Skin of body (tissue), 2 donors: ENCODE results near the gene GPR132. TPM values are rescaled to one million over a fixed set of nuclear protein-coding genes. Genes with fewer than 3 reads are reported as not detected.
"Not testable (repeated sequence)": the region's sequence is repeated elsewhere in the genome, so short reads cannot be mapped to it uniquely, and the experiment has no call there.

Experiments used
- DNase-seq: peaks from one replicate; lab custom pipeline; 2025; lab: John Stamatoyannopoulos, UW
- total RNA-seq: library from RNA; depleted of rRNA; stranded (reverse); fragments of >200 nt; gene quantifications from one replicate; pipeline ENCODE4 v1.2.3, GENCODE V29; 2014

GPR132 gene
- total RNA-seq, 1 donor from 2014 or later: 1.6 TPM

DNA sequence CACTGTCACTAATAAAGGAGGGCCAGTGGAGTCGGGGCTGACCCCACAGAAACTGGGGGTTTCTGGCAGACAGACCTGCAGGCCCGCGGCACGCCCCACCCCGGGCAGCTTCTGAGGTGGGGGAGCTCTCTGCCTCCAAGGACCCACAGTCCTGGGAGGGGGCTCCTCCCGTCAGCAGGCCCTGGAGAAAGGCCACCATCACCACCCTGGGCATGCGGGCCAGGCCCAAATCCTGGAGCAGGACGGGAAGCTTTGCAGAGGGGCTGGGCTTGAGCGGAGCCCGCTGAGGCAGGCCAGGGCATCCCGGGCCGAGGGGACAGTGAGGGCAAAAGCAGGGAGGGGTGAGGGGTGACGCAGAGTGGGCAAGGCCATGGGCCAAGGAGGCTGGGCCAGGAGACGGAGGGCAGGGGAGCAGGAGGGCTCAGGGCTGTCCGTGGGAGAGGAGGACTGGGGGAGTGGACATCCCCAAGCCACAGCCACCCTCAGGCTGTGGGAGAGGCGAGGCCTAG lies 11.1 kb upstream of the GPR132 start:
- DNase-seq: no peak

- DNase-seq: no peak
Measured at GRCh38 chr14:105075379-105076295, 10.4 kb upstream of the GPR132 start.

GRCh38 chr14:105074601-105075053 lies 9.4 kb upstream of the GPR132 start:
- no peak for DNase-seq

GRCh38 chr14:105073720-105074600 lies 8.7 kb upstream of the GPR132 start:
- no peak for DNase-seq

GRCh38 chr14:105072892-105073719 lies 7.9 kb upstream of the GPR132 start:
- DNase-seq: no peak

DNA sequence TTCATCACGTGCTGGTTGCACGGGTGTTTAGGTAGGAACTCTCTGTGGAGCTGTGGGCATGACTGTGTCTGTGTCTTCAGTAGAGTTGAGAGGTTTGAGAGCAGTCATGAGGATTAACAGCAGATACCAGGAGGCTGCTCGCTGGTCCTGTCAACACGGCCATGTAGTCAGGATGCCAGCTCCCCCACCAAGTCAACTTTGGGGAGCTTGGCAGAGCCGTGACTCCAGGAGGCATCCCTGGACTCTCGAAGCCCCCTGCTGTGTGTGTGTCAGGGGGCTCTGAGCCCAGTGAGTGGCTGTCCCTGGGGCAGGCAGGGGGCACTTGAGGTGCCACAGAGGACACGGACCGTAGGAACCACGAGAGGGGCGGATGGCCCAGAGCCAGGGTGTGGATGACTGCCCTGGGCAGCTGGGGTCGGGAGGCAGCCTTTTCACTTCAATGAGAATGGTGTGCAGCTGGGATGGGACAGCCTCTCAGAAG lies 7.2 kb upstream of the GPR132 start:
- DNase-seq: no peak

DNA sequence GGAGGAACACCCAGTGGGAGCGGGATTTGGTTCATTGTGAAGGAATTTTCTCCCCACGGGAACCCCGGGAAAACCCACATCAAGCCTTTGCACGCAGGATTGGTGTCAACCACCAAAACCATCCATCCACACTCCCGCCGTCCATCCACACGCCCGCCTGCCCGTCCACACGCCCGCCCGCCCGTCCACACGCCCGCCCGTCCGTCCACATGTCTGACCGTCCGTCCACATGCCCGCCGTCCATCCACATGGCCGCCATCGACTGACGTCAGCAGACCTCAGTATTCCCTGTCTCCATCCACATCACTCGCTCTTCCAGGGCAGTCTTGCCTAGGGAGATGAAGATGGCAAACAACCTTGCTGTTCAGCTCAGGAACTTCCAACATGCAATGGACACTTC lies 6.7 kb upstream of the GPR132 start:
- no peak for DNase-seq

DNA sequence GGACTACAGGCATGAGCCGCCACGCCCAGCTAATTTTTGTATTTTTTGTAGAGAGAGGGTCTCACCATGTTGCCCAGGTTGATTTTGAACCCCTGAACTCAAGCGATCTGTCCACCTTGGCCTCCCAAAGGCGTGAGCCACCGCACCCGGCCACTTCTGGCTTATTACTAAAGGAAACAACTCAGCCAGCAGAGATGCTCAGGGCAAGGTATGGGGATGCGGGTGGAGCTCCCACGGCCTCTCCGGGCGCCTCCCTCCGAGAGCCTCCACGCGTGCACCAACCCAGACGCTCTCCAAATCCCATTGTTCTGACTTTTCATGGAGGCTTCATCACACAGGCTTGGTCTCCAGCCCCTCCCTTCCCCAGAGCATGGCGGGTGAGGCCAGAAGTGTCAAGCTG lies 6.1 kb upstream of the GPR132 start:
- no peak for DNase-seq

DNA sequence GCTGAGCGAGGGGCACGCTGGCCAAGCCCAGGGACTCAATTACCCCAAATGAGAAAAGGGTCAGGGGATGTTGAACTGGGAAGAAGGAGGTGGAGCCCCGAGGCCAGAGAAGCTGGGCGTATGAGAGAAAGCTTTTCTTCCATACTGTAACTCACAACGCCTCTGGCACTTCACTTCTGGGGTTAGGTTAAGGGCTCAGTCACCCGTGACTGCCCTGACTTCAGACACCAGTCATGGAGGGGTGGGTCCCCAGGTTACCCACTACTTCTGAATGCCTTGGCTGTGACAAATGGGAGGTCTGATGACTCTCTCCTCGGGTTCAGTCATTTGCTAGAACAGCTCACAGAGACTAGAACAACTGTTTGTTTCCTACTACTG lies 5.5 kb upstream of the GPR132 start:
- DNase-seq: no peak

DNA sequence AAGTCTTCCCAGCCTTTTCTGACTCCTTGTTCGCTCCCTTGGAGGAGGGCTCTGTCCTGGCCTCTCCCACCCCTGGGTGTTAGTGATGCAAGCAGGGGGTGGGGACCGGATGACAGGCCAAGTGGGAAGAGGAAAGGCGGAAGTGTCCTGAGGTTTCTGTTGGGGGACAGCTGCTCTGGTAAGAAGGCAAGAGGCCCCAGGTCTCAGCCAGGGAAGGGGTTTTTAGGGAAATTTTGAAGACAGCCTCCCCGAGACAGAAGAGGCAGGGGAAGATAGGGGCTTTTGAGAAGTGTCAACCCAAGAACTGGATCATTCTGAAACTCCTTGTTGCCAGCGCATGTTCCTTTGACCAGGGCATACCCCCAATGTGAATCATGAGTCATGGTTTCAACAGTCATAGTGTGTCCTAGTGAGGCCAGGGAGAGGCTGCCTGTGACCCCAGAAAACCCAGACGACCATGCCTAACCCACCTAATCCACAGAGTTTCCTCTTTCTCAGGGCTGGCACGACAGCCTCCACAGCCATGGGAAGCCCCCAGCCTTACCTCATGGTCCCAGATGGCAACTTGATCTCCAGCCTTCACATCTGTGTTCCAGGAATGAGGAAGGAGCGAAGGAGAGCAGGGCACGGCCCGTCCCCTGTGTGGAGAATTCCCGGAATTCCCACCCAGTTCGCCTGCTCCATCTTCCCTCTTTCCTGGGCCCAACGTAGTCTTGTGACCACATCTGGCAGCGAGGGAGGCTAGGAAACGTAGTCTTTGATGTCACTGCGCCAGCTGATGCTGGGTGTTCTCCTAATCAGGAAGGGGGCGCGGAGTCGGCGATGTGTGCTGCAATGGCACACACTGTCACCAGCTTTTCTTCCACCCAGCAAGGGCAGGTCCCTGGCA lies 4.9 kb upstream of the GPR132 start:
- DNase-seq: no peak

GRCh38 chr14:105069522-105069870 lies 4.3 kb upstream of the GPR132 start:
- DNase-seq: no peak

GRCh38 chr14:105068818-105069217 lies 3.6 kb upstream of the GPR132 start:
- no peak for DNase-seq

- no peak for DNase-seq
Measured at GRCh38 chr14:105067969-105068301, 2.7 kb upstream of the GPR132 start.

DNA sequence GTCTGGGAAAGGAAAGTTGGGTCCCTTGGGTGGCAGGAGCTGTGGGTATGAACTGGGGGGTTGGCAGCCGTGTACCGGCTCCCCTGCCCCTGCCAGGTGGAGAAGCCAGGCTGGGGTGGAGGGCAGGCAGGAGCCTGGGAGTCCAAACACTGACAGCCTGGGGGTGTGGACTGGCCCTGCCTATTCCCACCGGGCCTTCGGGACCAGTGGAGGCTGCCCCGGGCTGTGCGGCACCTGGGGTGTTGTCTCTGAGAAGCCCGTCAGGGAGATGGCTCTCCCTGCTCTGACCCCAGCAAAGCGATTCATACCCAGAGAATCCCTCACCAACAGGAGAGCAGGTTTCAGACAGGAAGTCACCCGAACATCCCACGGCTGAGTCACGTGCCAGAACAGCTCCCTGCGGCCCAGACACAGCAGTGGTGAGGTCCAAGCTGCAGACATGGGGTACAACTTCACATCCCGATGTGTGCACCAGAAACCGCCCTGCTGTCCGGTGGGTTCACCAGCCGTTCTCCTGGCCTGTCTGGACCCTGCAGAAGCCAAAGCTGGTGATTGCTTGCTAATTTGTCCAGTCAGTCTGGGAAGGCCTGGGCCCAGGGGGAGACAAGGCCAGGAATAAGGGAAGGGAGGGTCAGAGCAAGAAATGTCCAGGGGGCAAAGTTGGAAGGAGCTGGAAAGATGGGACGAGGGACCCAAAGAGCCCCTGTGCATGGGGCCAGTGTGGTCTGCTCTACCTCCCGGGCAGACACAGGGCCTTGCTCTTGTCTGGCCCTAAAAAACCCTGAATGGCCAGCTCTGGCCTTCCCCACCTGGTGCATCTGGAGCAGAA lies 2.1 kb upstream of the GPR132 start:
- no peak for DNase-seq

GRCh38 chr14:105066240-105067071 lies 1.2 kb upstream of the GPR132 start:
- DNase-seq: no peak

GRCh38 chr14:105064721-105065143 lies 498 bp downstream of the GPR132 start:
- no peak for DNase-seq

DNA sequence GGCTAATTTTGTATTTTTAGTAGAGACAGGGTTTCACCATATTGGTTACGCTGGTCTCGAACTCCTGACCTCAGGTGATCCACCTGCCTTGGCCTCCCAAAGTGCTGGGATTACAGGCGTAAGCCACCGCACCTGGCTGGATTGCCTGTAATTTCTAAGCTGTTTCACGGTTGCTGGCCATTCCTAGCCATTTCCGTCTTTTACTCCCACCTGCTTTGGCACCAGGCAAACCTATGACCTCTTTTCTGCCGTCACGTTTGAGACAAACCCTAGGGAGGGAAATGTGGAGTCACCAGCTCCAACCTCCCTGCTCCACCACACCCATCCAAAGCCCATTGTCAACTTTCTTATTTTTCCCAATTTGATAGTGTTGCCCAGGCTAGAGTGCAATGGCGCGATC lies 1.2 kb downstream of the GPR132 start:
- DNase-seq: no peak

GRCh38 chr14:105063506-105063905 lies 1.7 kb downstream of the GPR132 start:
- DNase-seq: not testable (repeated sequence)
